ENCODE measurements around the gene RALY. TPM values are rescaled to one million over a fixed set of nuclear protein-coding genes. Genes with fewer than 3 reads are reported as not detected.

The RALY gene
- total and polyA plus RNA-seq, 2 experiments from 2014 or later, result 122 to 240 TPM

DNA sequence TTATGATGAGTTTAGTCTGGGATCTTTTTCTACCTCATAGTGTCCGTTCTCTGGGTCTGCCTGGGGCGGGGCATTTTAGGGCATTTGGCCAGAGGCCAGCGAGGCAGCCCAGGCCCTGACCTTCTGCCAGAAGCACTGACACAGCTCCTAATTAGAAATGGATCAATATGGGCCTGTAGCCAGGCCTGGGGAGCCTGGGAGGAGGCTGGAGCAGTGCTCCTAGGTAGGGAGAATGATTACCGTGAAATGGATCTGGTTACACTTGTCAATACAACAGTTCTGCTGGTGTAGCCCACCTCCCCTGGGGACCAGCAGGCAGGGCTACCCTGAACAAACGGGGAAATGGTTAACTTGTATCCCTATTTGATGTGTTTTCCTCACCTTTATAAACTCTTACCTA, 23.0 kb downstream of the RALY start:
- no peaks in the 10 kb centered on the region for H3K9me3 ChIP-seq (ENCODE audit: low read depth)
- no peak overlapping the region for H3K4me2 ChIP-seq
- H2AFZ ChIP-seq, result no peak overlapping the region
- peaks cover 3% of the 10 kb centered on the region for H3K4me1 ChIP-seq (ENCODE audit: insufficient read depth)
- peaks cover 95% of the 10 kb centered on the region for H4K20me1 ChIP-seq (ENCODE audit: insufficient read depth, poor library complexity, severe bottlenecking)
- peaks cover 97% of the 10 kb centered on the region for H3K79me2 ChIP-seq
- H3K27ac ChIP-seq, result no peak overlapping the region
- DNase-seq (ENCODE audit: low spot score), result no peak
- H3K4me3 ChIP-seq, result no peak overlapping the region
- H3K36me3 ChIP-seq (replicated peaks; ENCODE audit: insufficient read depth, low read depth), result no peaks in the 10 kb centered on the region
- 79% methylated on average over 5 of the region's 5 CpGs for WGBS (ENCODE audit: low lambda C conversion rate, missing lambda C conversion rate)
- H3K27me3 ChIP-seq, result no peaks in the 10 kb centered on the region
- TF ChIP-seq EZH2 (IDR thresholded peaks at IDR 0.05; ENCODE audit: borderline replicate concordance), result no peak
- H3K9me2 ChIP-seq (replicated peaks; ENCODE audit: insufficient read depth), result no peaks in the 10 kb centered on the region

DNA sequence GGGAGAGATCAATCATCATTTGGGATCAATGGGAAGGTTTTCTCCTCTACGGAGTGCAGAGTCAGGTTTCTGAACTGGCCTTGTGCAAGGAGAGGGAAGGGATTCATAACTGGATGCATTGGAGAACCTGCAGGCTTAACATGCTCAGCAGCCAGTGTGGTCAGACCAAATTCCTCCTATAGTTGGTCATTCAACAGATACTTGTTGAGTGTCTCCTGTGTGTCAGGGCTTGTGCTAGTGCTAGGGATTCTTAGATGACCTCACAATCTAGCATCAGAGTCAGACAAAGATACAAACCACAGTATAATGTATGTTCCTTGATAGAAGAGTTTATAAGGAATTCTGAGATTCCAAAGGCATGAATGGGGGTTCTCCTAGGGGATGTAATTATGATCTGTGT, 23.9 kb downstream of the RALY start:
- DNase-seq (ENCODE audit: low spot score), result no peak
- 84% methylated on average over 1 of the region's 1 CpG for WGBS (ENCODE audit: low lambda C conversion rate, missing lambda C conversion rate)
- Histone ChIP-seq H3K27me3 (no peaks in the 10 kb centered on the region), H3K4me2 (no peak overlapping the region), H3K4me1 (ENCODE audit: insufficient read depth) (peaks cover 3% of the 10 kb centered on the region), H3K9me2 (replicated peaks; ENCODE audit: insufficient read depth) (no peaks in the 10 kb centered on the region), H3K4me3 (no peak overlapping the region), H3K36me3 (replicated peaks; ENCODE audit: insufficient read depth, low read depth) (no peaks in the 10 kb centered on the region), H3K79me2 (peaks cover 97% of the 10 kb centered on the region), H3K9me3 (ENCODE audit: low read depth) (no peaks in the 10 kb centered on the region), H3K27ac (no peak overlapping the region), H2AFZ (no peak overlapping the region), H4K20me1 (ENCODE audit: insufficient read depth, poor library complexity, severe bottlenecking) (peaks cover 95% of the 10 kb centered on the region)
- TF ChIP-seq, protein P1, sequence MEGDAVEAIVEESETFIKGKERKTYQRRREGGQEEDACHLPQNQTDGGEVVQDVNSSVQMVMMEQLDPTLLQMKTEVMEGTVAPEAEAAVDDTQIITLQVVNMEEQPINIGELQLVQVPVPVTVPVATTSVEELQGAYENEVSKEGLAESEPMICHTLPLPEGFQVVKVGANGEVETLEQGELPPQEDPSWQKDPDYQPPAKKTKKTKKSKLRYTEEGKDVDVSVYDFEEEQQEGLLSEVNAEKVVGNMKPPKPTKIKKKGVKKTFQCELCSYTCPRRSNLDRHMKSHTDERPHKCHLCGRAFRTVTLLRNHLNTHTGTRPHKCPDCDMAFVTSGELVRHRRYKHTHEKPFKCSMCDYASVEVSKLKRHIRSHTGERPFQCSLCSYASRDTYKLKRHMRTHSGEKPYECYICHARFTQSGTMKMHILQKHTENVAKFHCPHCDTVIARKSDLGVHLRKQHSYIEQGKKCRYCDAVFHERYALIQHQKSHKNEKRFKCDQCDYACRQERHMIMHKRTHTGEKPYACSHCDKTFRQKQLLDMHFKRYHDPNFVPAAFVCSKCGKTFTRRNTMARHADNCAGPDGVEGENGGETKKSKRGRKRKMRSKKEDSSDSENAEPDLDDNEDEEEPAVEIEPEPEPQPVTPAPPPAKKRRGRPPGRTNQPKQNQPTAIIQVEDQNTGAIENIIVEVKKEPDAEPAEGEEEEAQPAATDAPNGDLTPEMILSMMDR (IDR thresholded peaks at IDR 0.05; ENCODE audit: poor library complexity), result no peak
- TF ChIP-seq EZH2phosphoT487 (IDR thresholded peaks at IDR 0.05; ENCODE audit: low read depth, severe bottlenecking, unreplicated experiment) (no peak), EZH2 (IDR thresholded peaks at IDR 0.05; ENCODE audit: borderline replicate concordance) (no peak)

DNA sequence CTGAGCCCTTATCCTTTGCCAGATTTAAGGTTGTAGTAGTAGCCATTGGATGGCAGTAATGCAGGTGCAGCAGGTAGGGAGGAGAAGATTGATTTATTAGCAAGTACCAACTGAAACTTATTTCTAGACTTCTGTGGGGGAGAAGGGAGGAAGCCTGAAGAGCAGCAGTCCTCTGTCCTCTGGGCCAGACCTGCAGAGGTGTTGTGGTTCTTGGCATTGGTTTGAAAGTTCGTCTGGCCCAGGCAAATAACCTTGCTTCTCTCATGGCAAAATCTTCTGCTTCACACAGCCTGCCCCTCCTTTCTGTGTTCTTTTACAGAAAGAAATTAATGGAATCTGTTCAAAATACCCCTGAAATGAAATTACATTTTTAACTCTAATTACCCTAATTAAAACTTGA, 24.5 kb downstream of the RALY start:
- H3K4me3 ChIP-seq, result no peak overlapping the region
- no peak for DNase-seq (ENCODE audit: low spot score)
- H3K4me1 ChIP-seq (ENCODE audit: insufficient read depth), result peaks cover 3% of the 10 kb centered on the region
- H3K9me2 ChIP-seq (replicated peaks; ENCODE audit: insufficient read depth), result no peaks in the 10 kb centered on the region
- no peak for TF ChIP-seq EZH2phosphoT487 (IDR thresholded peaks at IDR 0.05; ENCODE audit: low read depth, severe bottlenecking, unreplicated experiment)
- TF ChIP-seq EZH2 (IDR thresholded peaks at IDR 0.05; ENCODE audit: borderline replicate concordance), result no peak
- TF ChIP-seq, protein P1 (IDR thresholded peaks at IDR 0.05; ENCODE audit: poor library complexity), result no peak
- no peaks in the 10 kb centered on the region for H3K36me3 ChIP-seq (replicated peaks; ENCODE audit: insufficient read depth, low read depth)
- no peak overlapping the region for H3K27ac ChIP-seq
- no peak overlapping the region for H3K4me2 ChIP-seq
- H3K79me2 ChIP-seq, result peaks cover 97% of the 10 kb centered on the region
- 61% methylated on average over 1 of the region's 1 CpG for WGBS (ENCODE audit: low lambda C conversion rate, missing lambda C conversion rate)
- no peaks in the 10 kb centered on the region for H3K27me3 ChIP-seq
- no peak overlapping the region for H2AFZ ChIP-seq
- H3K9me3 ChIP-seq (ENCODE audit: low read depth), result no peaks in the 10 kb centered on the region
- H4K20me1 ChIP-seq (ENCODE audit: insufficient read depth, poor library complexity, severe bottlenecking), result peaks cover 95% of the 10 kb centered on the region

DNA sequence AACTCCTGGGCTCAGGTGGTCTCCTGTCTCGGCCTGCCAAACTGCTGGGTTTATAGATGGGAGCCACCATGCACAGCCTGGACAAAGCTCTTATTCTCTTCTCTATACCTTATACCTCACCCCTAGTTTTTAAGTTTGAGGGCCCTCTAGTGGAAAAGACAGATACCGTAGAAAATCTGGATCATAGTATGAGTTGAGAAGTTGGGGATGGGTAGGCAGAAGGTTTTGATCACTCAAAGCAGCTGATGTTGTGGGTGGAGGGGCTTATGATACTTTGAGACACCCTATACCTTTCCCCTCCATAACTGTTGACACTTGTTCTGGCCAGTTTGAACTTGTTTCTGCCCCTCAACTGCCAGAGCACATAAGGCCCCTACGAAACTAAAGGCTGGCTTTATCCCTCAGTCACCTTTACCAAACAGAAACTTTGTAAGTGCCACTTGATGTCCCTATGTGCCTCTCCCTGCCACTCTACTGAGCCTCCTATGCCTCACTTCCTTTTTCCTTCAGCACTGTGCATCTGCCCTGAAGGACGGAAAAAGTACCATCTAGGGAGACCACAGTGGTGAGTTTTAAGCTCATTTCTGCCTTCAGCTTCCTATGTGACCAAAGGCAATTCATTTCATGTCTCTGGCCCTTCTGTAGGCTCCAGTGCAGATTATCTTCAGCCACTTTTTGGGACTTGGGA, 28.6 kb downstream of the RALY start:
- no peak overlapping the region for H3K27ac ChIP-seq
- H3K4me1 ChIP-seq (ENCODE audit: insufficient read depth), result peaks cover 17% of the 10 kb centered on the region
- no peak overlapping the region for H2AFZ ChIP-seq
- peak; percentile 12 for DNase-seq (ENCODE audit: low spot score)
- no peaks in the 10 kb centered on the region for H3K27me3 ChIP-seq
- H3K9me3 ChIP-seq (ENCODE audit: low read depth), result no peaks in the 10 kb centered on the region
- no peaks in the 10 kb centered on the region for H3K36me3 ChIP-seq (replicated peaks; ENCODE audit: insufficient read depth, low read depth)
- no peak overlapping the region for H3K4me3 ChIP-seq
- H3K9me2 ChIP-seq (replicated peaks; ENCODE audit: insufficient read depth), result no peaks in the 10 kb centered on the region
- 83% methylated on average over 4 of the region's 4 CpGs for WGBS (ENCODE audit: low lambda C conversion rate, missing lambda C conversion rate)
- H3K4me2 ChIP-seq, result no peak overlapping the region
- TF ChIP-seq, protein P1 (IDR thresholded peaks at IDR 0.05; ENCODE audit: poor library complexity), result peak; percentile 33
- TF ChIP-seq EZH2 (IDR thresholded peaks at IDR 0.05; ENCODE audit: borderline replicate concordance) (no peak), EZH2phosphoT487 (IDR thresholded peaks at IDR 0.05; ENCODE audit: low read depth, severe bottlenecking, unreplicated experiment) (no peak)
- peaks cover 95% of the 10 kb centered on the region for H4K20me1 ChIP-seq (ENCODE audit: insufficient read depth, poor library complexity, severe bottlenecking)
- peaks cover 96% of the 10 kb centered on the region for H3K79me2 ChIP-seq

All from hepatocyte (in vitro differentiated cells).